NCI-H1694 (cell line): ENCODE data around the gene CSTPP1.

Experiments used
- DNase-seq: peaks from one replicate; lab custom pipeline; 2025; lab: John Stamatoyannopoulos, UW

Gene CSTPP1, protein sequence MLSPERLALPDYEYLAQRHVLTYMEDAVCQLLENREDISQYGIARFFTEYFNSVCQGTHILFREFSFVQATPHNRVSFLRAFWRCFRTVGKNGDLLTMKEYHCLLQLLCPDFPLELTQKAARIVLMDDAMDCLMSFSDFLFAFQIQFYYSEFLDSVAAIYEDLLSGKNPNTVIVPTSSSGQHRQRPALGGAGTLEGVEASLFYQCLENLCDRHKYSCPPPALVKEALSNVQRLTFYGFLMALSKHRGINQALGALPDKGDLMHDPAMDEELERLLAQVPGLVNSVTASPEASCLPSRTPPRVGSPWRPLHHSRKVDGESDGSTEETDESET

DNA sequence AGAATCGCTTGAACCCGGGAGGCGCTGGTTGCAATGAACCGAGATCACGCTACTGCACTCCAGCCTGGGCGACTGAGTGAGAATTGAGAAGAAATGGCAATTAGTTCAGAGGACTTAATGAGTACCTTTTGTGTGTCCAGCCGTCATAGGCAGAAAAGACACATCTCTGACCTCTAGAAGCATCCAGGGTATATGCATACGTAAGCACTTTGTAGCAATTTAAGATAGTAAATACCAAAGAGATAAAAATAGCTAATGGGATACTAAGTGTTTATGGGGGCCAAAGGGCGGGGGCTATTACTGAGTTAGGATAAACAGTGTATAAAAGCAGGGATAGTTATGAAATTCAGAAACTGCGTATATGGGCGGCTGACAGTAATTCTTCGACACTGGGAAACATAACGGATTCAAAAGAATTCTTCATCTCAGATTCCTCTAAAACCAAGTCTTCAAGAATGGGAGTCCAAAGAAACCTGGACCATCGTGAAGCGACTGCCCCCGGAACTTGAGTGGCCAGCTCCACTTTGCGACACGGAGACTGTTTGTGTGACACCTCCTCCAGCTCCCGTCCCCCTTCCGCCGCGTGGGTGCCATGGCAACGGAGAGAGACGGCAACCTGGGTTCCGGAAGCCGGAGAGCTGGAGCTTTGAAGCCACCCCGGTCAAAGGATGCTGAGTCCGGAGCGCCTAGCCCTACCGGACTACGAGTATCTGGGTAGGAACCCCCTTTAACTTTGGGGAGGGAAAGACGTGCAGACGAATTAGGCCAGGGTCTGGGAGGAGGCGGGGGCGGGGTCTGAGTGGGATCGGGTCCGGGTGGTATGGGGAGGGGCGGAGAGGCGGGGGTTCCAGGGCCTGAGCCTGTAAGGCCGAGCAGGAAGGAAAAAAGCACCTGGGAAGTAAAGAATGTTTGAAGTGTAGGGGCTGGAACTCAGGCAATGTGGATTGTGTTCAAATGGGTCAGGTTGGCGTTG is at the start of gene CSTPP1:
Gene CSTPP1 (plus strand): TSS at position 624 of the 973 bp plus-strand sequence. CDS start 45 bp downstream, at position 669.
- peak; percentile 63 for DNase-seq

DNA sequence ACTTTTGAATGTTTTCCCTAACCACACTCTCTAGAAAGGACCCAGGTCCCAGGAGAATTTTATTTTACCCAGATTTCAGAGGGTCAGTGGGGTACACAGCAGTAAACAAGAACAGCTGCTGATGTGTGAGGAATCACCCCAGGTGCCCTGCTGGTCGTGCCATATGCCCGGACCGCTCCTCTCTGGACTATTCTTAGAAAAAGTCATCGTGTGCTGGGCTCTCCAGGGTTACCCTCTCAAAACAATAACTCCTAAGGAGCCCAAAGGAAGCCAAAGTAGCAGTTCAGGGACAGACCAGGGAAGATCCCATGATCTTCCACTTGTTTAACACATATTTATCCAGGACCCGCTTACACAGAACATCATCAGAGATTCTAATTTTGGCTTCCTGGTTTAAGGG is 47.9 kb upstream of the CSTPP1 start:
- no peak for DNase-seq

DNA sequence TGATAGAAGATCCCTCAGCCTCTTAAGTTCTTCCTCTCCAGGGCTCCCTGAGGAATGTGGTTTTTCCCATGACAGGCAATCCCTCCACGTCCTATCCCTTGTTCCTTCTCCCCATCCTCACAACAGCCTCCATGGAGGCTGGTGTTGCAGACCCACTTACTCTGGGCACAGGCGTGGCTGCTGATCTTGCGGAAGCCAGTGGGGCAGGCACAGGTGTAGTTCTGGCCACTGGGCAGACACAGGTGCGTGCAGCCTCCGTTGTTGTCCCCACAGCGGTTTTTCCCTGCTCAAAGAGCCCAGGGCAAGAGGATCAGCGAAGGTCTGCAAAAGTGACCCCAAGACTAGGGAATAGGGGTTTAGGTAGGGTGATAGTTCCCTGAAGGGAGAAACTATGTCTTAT is 47.3 kb upstream of the CSTPP1 start:
- no peak for DNase-seq

DNA sequence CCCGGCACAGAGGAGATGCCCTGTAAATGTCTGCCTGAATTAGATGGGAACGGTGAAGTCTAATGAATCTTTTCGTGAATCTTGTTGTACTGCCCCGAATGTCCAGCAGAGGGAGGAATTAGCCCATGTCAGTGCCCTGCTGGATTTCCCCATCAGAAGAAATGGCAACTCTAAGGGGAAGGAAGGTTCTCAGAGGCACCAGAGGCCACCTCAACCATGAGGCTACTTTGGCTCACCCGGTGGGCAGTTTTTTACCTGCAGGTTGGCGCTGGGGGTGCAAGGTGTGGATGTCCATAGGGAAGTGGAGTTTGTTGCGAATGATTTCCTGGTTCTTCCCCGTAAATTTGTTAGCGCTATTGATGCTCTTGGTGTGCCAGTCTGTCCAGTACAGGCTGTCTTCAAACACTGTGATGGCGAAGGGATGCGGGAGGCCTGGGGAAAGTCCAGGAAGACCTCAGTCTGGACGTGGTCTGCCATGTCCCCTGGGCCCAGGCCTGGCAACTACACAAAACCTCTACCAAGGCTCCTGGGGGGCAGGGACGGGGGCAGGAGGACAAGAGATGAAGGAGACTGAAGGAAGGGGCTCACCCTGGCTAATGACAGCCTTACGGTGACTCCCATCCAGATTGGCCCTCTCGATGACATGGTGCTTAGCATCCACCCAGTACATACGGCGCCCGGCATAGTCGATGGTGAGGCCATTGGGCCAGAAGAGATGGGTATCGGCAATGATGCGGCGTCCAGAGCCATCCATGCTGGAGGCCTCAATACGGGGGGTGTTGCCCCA is 46.7 kb upstream of the CSTPP1 start:
- DNase-seq = peak; percentile 79

DNA sequence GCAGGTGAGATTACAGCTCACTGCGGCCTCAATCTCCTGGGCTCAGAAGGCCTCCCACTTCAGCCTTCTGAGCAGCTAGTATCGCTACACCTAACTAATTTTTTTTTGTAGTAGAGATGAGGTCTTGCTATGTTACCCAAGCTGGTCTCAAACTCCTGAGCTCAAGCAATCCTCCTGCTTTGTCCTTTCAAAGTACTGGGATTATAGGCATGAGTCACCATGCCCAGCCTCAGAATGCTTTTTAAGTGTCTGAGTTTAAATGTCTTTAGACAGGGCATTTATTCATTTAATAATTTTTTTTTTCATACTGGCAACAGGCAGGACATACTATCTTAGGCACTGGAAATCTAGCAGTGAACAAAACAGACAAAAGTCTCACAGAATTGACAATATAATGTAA is 45.9 kb upstream of the CSTPP1 start:
- no peak for DNase-seq

DNA sequence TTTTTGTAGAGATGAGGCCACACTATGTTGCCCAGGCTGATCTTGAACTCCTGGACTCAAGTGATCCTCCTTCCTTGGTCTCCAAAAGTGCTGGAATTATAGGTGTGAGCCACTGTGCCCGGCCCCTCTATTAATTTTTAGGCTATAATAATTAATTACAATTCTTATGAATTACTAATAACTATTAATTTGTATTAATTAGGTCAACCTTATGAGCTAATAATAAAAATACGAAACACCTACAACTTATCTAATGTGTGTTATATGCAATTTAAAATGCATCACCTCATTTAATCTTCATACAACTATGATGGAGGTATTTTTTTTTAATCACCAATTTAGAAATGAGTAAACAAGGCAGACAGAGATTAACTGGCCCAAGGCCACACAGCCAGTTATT is 44.5 kb upstream of the CSTPP1 start:
- DNase-seq = no peak

DNA sequence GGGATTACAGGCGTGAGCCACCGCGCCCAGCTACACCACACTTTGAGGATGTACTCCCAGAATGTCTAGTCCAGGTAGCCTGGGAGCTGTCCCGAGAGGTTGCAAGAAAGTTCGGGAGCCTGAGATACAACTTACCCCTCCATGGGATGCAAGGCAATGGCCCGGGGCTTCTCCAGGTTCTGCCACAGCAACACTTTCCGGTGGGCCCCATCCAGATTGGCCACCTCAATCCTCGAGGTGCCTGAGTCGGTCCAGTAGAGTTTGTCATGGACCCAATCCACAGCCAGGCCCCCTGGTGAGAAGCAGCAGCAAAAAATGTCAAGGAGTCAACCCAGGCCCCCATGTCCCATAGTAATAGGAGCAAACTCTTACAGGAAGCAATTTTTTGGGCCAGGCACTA is 43.7 kb upstream of the CSTPP1 start:
- no peak for DNase-seq

DNA sequence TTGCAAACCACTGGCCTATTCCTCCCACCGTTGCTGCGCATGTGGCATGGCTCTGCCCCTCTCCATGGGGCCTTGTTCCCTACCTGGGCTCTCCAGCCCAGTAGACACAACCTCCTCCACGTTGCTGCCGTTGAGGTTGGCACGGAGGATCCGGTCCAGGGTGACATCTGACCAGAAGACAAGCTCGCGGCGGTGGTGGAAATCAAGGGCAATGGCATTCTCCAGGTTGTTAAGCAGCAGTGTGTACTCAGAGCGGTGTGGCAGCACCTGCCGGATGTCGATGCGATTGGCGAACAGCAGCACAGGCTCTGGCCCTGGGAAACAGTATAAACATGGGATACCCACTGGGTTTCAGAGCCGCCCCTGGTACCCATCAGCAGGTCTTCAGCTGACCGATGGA is 42.1 kb upstream of the CSTPP1 start:
- no peak for DNase-seq

DNA sequence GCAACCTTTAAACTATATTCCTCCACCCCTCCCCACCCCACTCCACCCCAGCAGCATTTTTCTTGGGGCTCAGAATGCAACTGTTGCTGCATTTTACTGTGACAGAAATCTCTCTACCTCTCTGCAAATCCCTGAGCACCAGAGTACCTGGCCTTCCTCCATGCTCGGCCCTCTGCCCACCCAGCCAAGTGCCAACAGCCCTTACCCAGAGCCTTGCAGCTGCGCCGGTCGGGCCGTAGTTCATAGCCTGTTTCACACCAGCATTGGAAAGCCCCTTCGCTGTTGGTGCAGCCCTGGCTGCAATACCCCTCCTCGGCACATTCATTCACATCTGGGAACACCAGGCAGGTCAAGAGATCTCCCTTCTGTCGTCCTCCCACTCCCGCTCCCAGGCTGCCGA is 41.6 kb upstream of the CSTPP1 start:
- no peak for DNase-seq

DNA sequence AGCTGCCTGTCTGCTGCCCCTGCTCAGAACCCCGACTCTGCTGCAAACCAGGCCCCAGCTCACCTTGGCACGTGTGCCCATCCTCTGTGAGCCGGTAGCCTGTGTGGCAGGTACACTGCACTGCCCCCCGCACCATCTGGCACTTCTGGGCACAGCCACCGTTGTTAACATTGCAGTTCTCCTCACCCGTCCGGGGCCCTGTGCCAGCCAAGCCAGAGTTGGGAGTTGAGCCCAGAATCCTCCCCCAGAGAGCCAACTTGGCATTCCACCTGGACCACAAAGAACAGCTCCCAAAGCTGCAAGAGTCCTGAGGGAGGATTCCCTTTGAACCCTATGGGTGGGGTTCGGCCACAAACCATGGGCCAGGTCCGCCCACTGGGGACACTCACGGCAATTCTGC is 40.7 kb upstream of the CSTPP1 start:
- DNase-seq = peak; percentile 68

DNA sequence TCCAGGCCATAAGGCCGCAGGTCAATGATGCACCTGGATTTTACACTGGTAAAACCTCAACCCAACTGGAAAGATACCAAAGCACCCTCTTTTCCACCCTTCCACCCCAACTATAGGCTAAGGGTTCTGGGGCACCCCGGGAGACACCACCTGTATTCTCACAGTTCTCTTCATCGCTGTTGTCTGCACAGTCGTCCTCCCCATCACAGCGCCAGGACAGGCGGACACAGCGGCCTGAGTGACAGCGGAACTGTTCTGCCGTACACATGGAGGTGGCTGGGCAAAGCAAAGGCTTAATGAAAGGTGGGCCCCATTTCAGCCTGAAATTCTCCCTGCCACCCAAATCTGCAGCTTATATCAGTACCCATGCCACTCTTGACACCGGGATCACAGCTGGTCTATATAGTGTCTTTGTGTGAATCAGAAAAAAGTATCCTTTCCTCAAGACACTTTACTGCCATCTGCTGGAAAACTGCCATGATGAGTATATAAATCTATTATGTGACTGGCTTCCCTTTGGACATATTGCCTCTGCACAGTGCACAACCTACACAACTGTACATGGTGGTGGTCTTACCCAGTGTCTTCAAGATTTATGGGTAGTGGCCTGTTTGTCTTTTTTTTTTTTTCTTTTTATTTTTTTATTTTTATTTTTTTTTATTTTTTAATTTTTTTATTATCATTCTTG is 39.7 kb upstream of the CSTPP1 start:
- DNase-seq = peak; percentile 56

DNA sequence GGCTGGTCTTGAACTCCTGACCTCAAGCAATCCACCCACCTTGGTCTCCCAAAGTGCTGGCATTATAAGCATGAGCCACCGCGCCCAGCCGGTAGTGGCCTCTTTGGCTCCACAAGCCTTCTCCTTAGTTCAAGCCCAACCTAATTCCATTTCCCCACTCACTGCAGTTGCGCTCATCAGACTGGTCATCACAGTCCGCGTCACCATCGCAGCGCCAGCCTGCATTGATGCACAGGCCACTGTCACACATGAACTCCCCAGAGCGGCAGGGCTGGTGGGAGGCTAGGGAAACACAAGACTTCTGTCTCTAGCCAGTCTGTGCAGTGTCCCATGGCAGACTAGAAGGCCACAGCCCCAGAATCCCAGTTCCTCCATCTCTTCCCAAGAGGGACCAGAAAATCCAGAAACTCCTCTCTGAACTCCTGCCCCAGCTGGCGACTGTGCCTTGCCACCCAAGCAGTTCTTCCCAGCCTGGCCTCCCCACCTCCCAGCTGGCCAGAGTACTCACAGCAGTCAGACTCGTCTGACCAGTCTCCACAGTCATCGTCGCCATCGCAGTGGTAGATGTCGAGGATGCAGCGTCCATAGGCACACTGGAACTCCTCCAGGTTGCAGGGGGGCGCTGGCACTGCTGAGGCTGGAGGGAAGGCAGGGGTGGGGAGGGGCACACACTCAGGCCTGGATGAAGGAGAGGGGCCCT is 38.0 kb upstream of the CSTPP1 start:
- DNase-seq = no peak

DNA sequence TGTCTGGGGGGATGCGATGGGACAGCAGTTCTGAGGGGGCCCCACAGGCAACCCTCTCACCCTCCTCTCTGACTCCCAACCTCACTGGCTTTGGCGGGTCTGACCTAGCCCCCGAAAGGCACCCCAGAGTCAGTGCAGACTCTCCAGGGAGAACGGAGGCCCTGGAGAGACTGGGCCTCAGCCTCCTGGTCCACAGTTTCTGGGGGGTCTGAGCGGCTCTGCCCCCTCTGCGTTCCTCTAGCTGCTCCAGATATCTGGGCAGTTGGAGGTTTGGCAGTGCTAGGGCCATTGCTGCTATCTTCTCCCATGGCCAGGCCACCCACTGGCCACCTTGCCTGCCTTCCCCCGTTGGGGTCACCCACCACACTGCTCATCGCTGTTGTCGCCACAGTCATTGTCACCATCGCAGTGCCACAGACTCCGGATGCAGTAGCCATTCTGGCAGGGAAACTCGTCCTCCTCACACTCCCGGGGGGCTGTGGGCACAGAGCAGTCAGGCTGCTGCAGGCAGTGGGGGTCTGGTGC is 37.0 kb upstream of the CSTPP1 start:
- no peak for DNase-seq

DNA sequence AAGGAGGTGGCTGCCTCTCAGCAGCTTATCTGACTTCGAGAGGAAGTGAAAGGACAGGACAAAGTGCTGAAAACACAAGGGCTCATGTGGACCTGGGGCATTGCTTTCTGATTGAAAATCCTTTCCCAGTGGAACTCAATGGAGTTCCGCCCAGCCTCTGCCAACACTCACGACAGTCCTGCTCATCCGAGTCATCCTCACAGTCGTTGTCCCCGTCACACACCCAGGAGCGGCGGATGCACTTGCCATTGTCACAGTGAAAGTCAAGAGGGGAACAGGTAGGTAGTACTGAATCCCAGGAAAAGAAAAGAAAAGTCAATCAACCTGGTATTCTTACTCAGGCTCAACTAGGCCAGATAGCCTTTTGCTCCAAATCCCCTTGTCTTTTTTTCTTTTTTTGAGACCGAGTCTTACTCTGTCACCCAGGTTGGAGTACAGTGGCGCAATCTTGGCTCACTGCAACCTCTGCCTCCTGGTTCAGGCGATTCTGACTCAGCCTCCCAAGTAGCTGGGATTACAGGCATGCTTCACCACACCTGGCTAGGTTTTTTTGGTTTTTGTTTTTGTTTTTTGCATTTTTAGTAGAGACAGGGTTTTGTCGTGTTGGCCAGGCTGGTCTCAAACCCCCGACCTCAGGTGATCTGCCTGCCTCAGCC is 36.3 kb upstream of the CSTPP1 start:
- no peak for DNase-seq

DNA sequence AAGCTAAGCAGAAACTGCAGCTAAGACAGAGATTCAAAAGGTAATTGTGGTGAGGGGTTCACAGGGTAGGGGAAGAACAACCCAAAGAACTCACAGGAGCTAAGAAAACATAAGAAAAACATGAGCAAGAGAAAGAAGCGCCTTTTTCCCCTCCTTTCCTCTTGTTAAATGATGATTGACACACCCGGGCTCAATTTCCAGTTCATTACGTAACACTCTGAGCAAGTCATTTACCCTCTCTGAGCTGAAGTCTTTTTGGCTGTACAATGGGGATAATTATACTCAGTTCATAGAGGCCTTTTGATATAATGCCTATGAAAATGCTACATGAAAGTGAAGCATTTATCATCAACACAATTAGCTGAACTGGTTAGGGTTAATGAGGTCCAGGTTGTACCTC is 35.4 kb upstream of the CSTPP1 start:
- DNase-seq = no peak

DNA sequence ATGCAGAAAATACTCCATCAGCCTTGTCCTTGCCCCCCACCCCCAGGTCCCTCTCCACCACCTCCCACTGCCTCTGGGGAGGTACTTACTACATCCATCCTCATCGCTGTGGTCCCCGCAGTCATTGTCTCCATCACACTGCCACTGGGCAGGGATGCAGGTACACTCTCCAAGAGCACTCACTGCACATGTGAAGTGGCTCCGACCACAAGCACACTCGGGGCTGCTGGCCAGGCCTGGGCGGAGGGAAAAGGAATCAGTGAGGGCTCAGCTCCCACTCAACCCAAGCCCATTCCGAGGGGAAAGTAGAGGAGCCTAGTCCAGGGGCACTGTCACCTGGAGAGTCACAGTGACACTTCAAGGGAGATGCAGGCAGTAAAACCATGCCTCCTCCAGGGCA is 33.9 kb upstream of the CSTPP1 start:
- no peak for DNase-seq

DNA sequence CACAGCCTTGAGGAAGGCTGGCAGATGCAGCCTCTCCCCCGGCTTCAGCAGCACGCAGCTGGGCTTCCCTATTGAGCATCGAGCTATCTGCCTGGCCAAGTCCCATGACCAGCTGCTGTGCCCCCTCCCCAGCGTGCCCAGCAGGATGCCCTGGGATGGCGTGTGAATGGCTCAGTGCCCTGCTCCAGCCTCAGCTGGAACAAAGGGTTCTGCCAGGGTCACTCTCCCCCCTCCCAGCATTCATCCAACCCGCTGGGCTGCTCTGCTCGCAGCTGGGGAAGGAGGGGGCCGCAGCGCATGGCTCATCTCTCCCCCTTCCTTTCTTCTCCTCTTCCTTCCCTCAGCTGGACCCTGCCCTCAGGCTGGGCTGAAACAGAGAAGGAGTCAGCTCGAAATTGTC is 32.7 kb upstream of the CSTPP1 start:
- peak; percentile 5 for DNase-seq

DNA sequence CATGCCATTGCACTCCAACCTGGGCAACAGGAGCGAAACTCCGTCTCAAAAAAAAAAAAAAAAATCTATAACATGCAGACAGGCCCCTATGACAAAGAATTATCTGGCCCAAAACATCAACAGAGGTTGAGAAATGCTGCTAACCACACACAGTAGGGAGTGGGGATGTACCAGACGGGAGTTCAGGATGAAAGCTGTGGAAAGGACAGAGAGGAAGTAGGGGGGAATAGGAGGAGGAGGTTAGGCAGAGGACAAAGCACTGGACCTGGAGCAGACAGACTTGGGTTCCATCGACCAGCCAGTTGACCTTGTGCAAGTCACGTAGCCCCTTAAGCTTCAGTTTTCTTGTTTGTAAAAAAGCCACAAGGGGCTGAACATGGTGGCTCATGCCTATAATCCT is 30.8 kb upstream of the CSTPP1 start:
- no peak for DNase-seq

DNA sequence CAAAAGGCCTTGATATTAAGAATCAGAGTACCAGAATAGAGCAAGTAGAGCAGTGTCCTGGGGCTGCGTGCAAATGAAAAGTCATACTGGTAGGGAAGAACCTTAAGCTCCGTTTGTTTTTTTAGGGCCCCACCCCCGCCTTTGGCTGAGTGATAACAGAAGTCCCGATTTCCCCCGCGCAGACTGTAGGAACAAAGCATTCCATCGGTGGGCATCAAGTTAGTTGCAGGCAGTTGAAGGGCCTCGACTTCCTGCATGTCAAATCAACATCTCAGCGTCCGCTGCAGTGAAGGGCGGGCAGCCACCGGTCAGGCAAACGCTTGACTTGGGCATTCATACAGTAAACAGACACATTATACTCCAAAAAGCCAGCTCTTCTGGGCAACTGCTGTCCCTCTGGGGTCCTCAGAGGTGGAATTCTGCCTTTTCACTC is 29.9 kb upstream of the CSTPP1 start:
- no peak for DNase-seq

DNA sequence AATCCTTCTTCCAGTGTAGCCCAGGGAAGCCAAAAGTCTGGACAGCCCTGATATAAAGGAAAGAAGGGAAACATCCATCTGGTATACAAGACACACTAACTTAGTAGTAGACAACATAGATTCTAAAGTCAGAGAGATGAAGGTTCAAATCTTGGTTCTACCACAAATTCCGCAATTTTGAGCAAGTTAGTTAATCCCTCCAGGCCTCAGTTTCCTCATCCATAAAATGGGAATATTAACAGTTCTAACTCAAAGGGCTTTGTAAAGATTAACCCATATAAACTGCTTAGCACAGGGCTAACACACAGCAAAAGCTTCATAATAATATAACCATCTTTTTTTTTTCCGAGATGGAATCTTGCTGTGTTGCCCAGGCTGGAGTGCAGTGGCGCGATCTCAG is 29.0 kb upstream of the CSTPP1 start:
- DNase-seq = no peak
